GM12801 (cell line): ENCODE measurements around the gene VMP1.

Experiments used
- CTCF ChIP-seq: IDR thresholded peaks from one replicate; pipeline ENCODE4 v1.5.1; 2011; ENCODE audit warnings: control low read depth; ENCODE audit not compliant: insufficient read length; ENCODE audit errors: extremely low read depth

Gene VMP1

DNA sequence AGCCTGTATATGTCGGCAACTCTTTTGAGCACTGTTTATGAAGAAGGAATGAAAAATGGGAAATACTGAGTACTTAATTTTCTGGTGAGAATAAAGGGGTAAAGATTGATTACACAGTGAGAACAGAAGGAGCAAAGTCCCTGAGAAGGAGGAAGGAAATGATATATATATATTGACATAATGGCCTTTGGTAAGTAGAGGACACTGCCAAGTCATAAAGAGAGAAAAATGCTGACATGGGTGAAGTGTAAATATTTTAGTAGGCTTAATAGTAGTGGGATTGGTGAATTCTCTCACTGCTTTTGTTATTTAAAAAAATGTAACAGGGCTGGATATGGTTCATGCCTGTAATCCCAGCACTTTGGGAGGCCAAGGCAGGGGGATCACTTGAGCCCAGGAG is 16.2 kb downstream of the VMP1 start:
- no peak for TF ChIP-seq CTCF

DNA sequence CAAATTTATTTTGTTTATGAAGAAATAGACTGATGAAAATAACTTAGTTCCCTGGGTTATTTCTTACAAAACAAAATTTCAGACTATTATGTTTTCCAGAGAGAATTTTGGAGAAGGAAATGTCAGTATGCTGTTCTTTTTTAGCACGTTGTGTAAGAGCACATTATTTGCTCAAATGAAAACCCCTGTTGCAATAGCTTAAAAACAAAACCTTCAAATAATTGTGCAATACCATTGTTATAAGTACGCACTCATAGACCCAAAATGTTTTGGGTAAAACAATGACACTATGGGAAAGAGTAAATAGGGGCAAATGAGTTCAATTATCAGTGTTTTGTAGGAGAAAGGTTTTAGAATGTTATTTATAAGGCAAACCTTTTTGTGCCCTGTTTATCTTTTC is 18.2 kb downstream of the VMP1 start:
- TF ChIP-seq CTCF, result no peak

DNA sequence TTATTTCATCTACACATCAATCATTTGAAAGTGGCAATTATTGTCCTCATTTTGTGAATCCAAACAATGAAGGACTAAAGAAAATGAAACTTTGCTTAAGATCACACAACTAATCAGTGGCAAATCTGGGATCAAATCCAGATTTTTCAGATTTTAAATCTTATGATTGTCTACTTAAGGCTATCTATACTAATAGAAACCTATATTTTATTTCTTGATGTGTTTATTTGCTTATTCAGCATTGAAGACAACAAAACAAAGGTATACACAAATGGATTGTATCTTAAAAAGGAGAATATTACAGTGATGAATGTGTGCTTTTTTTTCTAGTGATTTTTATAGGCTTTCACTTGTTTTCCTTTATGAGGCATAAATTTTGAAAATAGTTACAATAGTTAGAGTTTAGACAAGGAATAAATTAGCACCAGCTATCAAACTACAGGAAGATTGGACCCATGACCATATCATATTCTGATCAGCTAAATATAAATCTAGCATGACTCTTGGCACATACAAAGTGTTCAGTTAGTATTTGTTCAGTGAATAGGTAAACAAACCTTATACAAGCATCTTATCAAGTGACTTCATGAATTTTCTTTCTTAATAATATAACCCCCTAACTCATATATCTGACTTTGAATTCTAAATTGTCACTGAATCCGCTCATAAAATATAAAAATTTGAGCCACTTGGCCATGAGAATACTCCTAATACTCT is 20.5 kb downstream of the VMP1 start:
- no peak for TF ChIP-seq CTCF

DNA sequence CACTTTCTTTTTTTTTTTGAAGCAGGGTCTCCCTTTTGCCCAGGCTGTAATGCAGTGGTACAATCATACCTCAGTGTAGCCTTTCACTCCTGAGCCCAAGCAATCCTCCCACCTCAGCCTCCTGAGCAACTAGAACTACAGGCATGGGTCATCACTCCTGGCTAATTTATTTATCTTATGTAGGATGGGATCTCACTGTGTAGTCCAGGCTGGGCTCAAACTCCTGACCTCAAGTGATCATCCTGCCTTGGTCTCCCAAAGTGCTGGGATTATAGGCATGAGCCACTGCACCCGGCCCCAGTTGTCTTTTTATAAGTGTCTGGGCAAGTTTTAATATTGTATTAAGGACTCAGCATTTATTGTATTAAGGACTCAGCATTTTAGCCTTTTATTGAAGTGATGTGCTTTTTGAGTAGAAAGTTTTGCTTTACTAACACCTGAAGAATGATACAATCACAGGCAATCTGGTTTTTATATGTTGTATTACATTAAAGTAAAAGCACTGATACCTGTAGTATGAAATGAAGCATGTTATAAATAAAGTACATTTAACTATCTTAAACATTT is 22.9 kb downstream of the VMP1 start:
- no peak for TF ChIP-seq CTCF

DNA sequence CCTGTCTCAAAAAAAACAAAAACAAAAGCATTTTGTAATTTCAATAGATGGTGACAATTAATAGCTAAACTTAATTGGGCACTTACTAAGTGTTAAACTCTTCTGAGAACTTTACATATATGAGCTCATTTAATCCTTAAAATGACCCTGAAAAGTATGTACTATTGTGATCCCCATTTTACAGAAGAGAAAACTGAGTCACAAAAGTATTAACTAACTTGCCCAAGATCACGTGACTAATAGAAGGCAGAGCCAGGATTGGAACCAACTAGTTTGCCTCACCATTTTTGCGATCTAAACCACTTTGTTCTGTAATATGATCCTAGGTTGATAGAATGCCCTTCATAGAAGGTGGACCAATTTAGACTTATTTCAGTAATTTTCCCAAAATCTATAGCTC is 26.2 kb downstream of the VMP1 start:
- TF ChIP-seq CTCF, result no peak

DNA sequence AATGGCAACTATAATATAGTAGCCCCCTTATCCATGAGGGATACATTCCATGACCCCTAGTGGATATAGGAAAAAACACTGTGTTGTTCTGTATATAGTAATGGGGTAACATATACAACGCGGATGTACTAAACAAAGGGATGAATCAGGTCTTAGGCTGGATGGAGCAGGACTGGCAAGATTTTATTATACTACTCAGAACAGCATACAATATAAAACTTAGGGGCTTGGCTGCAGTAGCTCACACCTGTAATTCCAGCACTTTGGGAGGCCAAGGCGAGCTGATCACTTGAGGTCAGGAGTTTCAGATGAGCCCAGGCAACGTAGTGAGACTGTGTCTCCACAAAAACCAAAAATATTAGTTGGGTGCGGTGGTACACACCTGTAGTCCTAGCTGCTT is 26.8 kb downstream of the VMP1 start:
- TF ChIP-seq CTCF, result no peak

GRCh38 chr17:59737324-59737723 is 29.9 kb downstream of the VMP1 start:
- no peak for TF ChIP-seq CTCF
